HCT116 (cell line): Measurements from ENCODE around the gene PROSER2. TPM values are rescaled to one million over a fixed set of nuclear protein-coding genes. Genes with fewer than 3 reads are reported as not detected.
"Not testable (repeated sequence)": the region's sequence is repeated elsewhere in the genome, so short reads cannot be mapped to it uniquely, and the experiment has no call there.

Experiments
- ATAC-seq: fragments of 200-7000 bp; cut with Tn5 transposase; 2 replicates; pipeline ENCODE4 v1.9.1; 2020; ENCODE audit warnings: mild to moderate bottlenecking, moderate library complexity
- BruUV-seq: library from RNA; stranded (reverse); fragments of 400-500 nt; replicated peaks from 2 replicates; lab custom pipeline; 2021; lab: Mats Ljungman, UMichigan
- CTCF ChIA-PET: fragments of 300-600 bp; sonication (Branson Sonifier 250); formaldehyde crosslinking; loops from one replicate; lab custom pipeline; 2021; ENCODE audit warnings: antibody characterized with exemption; lab: Charles Lee
- POLR2A ChIA-PET: fragments of 300-600, 350-600 bp; sonication (Branson Sonifier 250); formaldehyde crosslinking; loops from one replicate; lab custom pipeline; 2021; ENCODE audit warnings: antibody characterized with exemption; lab: Charles Lee
- RAD21 ChIA-PET, 2 experiments: fragments of 300-600 bp; sonication (Branson Sonifier 250); formaldehyde crosslinking; loops; one replicate each; lab custom pipeline; 2023; ENCODE audit warnings: low total read pairs in 2 of 2; ENCODE audit not compliant: uncharacterized antibody in 2 of 2, unreplicated experiment in 2 of 2, low non-redundant PET in 1 of 2; lab: Charles Lee
- DNase-seq: peaks from one replicate; pipeline ENCODE4 v3.0.0-alpha.2; 2010; ENCODE audit warnings: low read depth, low spot score
- H2AFZ ChIP-seq: fragments of 200-600 bp; shearing (Covaris generic), sonication (generic); 2 replicates; pipeline ENCODE4 v1.6.1; 2017; ENCODE audit warnings: low read depth, mixed run types, mixed read lengths, antibody characterized with exemption, low read length; ENCODE audit not compliant: poor library complexity, severe bottlenecking
- H3K27ac ChIP-seq: 2 replicates; pipeline ENCODE4 v1.5.1; 2012; ENCODE audit warnings: low read depth, low read length
- H3K27me3 ChIP-seq: fragments of 200-600 bp; sonication (generic); 2 replicates; pipeline ENCODE4 v1.6.1; 2016; ENCODE audit warnings: mixed run types, low read length, mixed read lengths; ENCODE audit not compliant: insufficient read depth
- H3K36me3 ChIP-seq, 2 experiments: fragments of 200-500 bp in 1 of 2; fragments of 200-600 bp in 1 of 2; sonication (Bioruptor generic) in 1 of 2; sonication (generic) in 1 of 2; 2 replicates each; pipeline versions ENCODE4 v1.5.1 to v1.6.1; 2014 to 2016; ENCODE audit warnings: low read length in 2 of 2, inconsistent platforms in 1 of 2, mixed read lengths in 1 of 2, mixed run types in 1 of 2; ENCODE audit not compliant: insufficient read depth in 2 of 2, control insufficient read depth in 1 of 2
- H3K4me1 ChIP-seq, 2 experiments: fragments of 200-600 bp in 1 of 2; sonication (generic) in 1 of 2; 2 replicates each; pipeline versions ENCODE4 v1.5.1 to v1.6.1; 2012 to 2017; ENCODE audit warnings: low read length in 2 of 2, inconsistent platforms in 1 of 2, mild to moderate bottlenecking in 1 of 2, mixed read lengths in 1 of 2, mixed run types in 1 of 2, moderate library complexity in 1 of 2; ENCODE audit not compliant: insufficient read depth in 2 of 2, control insufficient read depth in 1 of 2
- H3K4me2 ChIP-seq: fragments of 200-600 bp; sonication (generic); 2 replicates; pipeline ENCODE4 v1.6.1; 2017; ENCODE audit warnings: mixed run types, low read length, mixed read lengths
- H3K4me3 ChIP-seq, 2 experiments: fragments of 200-600 bp in 1 of 2; sonication (generic) in 1 of 2; replicated peaks in 1 of 2; 2 replicates each; pipeline ENCODE4 v1.5.1; 2011 to 2016; ENCODE audit warnings: low read length in 2 of 2, control low read depth in 1 of 2, low read depth in 1 of 2, mild to moderate bottlenecking in 1 of 2, mixed read lengths in 1 of 2, mixed run types in 1 of 2
- H3K79me2 ChIP-seq: fragments of 200-600 bp; sonication (generic); 2 replicates; pipeline ENCODE4 v1.6.1; 2017; ENCODE audit warnings: mild to moderate bottlenecking, mixed run types, low read length, moderate library complexity, mixed read lengths; ENCODE audit not compliant: insufficient read depth
- H3K9ac ChIP-seq: fragments of 200-600 bp; sonication (generic); 2 replicates; pipeline ENCODE4 v1.6.1; 2016; ENCODE audit warnings: low read length, mixed read lengths
- H3K9me2 ChIP-seq: fragments of 200-600 bp; sonication (generic), shearing (Covaris generic); 2 replicates; pipeline ENCODE4 v1.6.1; 2017; ENCODE audit warnings: mixed run types, mild to moderate bottlenecking, moderate library complexity; ENCODE audit not compliant: insufficient read depth
- H3K9me3 ChIP-seq, 2 experiments: fragments of 200-500 bp in 1 of 2; fragments of 200-600 bp in 1 of 2; sonication (Bioruptor generic) in 1 of 2; sonication (generic) in 1 of 2; 2 replicates each; pipeline ENCODE4 v1.6.1; 2014 to 2017; ENCODE audit warnings: low read length in 2 of 2, mixed read lengths in 2 of 2, inconsistent platforms in 1 of 2, low read depth in 1 of 2, mild to moderate bottlenecking in 1 of 2, mixed run types in 1 of 2, moderate library complexity in 1 of 2; ENCODE audit not compliant: control insufficient read depth in 1 of 2, insufficient read depth in 1 of 2
- H4K20me1 ChIP-seq: fragments of 200-600 bp; sonication (generic), shearing (Covaris generic); 2 replicates; pipeline ENCODE4 v1.6.1; 2017; ENCODE audit warnings: mixed run types, mild to moderate bottlenecking, moderate library complexity; ENCODE audit not compliant: insufficient read depth
- CEBPB ChIP-seq: IDR thresholded peaks from 2 replicates; pipeline ENCODE4 v1.6.1; 2012; ENCODE audit warnings: low read depth
- ELF1 ChIP-seq: IDR thresholded peaks from 2 replicates; pipeline ENCODE4 v1.6.1; 2012; ENCODE audit warnings: low read depth, borderline replicate concordance
- EZH2 ChIP-seq: fragments of 200-600 bp; sonication (generic); IDR thresholded peaks from 2 replicates; pipeline ENCODE4 v1.6.1; 2017; ENCODE audit warnings: antibody characterized with exemption, mixed run types
- EZH2phosphoT487 ChIP-seq: fragments of 200-600 bp; IDR thresholded peaks from 2 replicates; pipeline ENCODE4 v1.6.1; 2018; ENCODE audit warnings: antibody characterized with exemption, borderline replicate concordance
- JUND ChIP-seq: IDR thresholded peaks from 2 replicates; pipeline ENCODE4 v1.6.1; 2012
- POLR2AphosphoS5 ChIP-seq: IDR thresholded peaks from 2 replicates; pipeline ENCODE4 v1.6.1; 2011; ENCODE audit warnings: mild to moderate bottlenecking, low read depth, low read length, moderate library complexity
- RAD21 ChIP-seq: IDR thresholded peaks from 2 replicates; pipeline ENCODE4 v1.6.1; 2012; ENCODE audit warnings: low read depth, mild to moderate bottlenecking
- SIN3A ChIP-seq: IDR thresholded peaks from 2 replicates; pipeline ENCODE4 v1.6.1; 2012; ENCODE audit warnings: low read depth
- SP1 ChIP-seq: IDR thresholded peaks from 2 replicates; pipeline ENCODE4 v1.6.1; 2012; ENCODE audit warnings: low read depth
- TCF7L2 ChIP-seq: IDR thresholded peaks from 2 replicates; pipeline ENCODE4 v1.7.0; 2011; ENCODE audit warnings: borderline replicate concordance, inconsistent platforms; ENCODE audit not compliant: insufficient read depth, insufficient read length; ENCODE audit errors: extremely low read depth
- YY1 ChIP-seq: IDR thresholded peaks from 2 replicates; pipeline ENCODE4 v1.6.1; 2011; ENCODE audit warnings: low read length, low read depth, moderate library complexity, mild to moderate bottlenecking; ENCODE audit not compliant: insufficient replicate concordance; ENCODE audit errors: extremely low read depth
- ZNF274 ChIP-seq: fragments of 200-500 bp; sonication (Bioruptor generic); IDR thresholded peaks from 2 replicates; pipeline ENCODE4 v1.6.1; 2014; ENCODE audit warnings: mild to moderate bottlenecking, low read depth, low read length, inconsistent platforms
- intact Hi-C: fragments of 100-400 bp; cut with micrococcal nuclease; formaldehyde crosslinking; loops from 2 replicates; pipeline ENCODE4 v1.10.0; 2022
- total RNA-seq: library from RNA; stranded (reverse); gene quantifications from one replicate; pipeline ENCODE4 v1.2.1, GENCODE V29; 2021; ENCODE audit not compliant: unreplicated experiment
- TF ChIP-seq, protein P1 (sequence below): IDR thresholded peaks from 2 replicates; pipeline ENCODE4 v1.6.1; 2012

Gene PROSER2
- total RNA-seq, 1 experiment from 2014 or later = 46.2 TPM

DNA sequence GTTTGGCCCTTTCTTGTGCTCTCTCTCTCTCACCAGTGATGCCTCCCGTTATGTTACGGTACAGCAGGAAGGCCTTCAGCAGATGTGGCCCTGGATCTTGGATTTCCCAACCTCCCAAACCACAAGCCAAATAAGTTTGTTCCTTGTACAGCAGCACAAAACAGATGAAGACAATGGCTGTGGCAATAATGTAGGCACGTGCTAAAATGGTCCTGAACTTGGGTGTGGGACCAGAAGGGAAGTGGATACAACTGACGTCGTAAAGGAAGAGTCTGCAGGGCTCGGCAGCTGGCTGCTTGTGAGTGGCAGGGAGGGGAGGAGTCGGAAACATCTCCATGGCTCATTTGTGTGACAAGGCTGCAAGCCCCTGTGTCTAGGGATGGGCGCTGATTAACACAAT, 26.8 kb downstream of the PROSER2 start:
- no peak overlapping the region for H3K4me2 ChIP-seq
- BruUV-seq = no TSS peak
- H3K36me3 ChIP-seq = peaks cover 11 to 55% of the 10 kb centered on the region in 2 experiments; a peak in 3 of 4 replicates
- TF ChIP-seq ELF1 = no peak
- TF ChIP-seq RAD21 = no peak
- TF ChIP-seq TCF7L2 = no peak
- no peak for TF ChIP-seq YY1
- TF ChIP-seq EZH2phosphoT487 = no peak
- no peak for TF ChIP-seq SP1
- no peak for TF ChIP-seq CEBPB
- no peak for TF ChIP-seq SIN3A
- TF ChIP-seq POLR2AphosphoS5 = no peak
- no peak for TF ChIP-seq JUND
- no peak for TF ChIP-seq ZNF274
- no peak for TF ChIP-seq EZH2
- no peaks in the 10 kb centered on the region for H3K27me3 ChIP-seq
- H3K79me2 ChIP-seq = peaks cover 97% of the 10 kb centered on the region
- no peaks in the 10 kb centered on the region for H3K9me3 ChIP-seq
- H3K9me2 ChIP-seq = no peaks in the 10 kb centered on the region
- no peak overlapping the region for H3K9ac ChIP-seq
- no peak overlapping the region for H3K4me3 ChIP-seq
- no peak for DNase-seq
- H4K20me1 ChIP-seq = peaks cover 7% of the 10 kb centered on the region; the same call in 1 of the 2 replicates
- H3K4me1 ChIP-seq = peaks cover 0 to 18% of the 10 kb centered on the region in 2 experiments; a peak in 2 of 4 replicates
- ChIA-PET POLR2A (no interaction called here), RAD21 (no interaction called here), CTCF (no interaction called here)
- no peak overlapping the region for H2AFZ ChIP-seq
- no peak overlapping the region for H3K27ac ChIP-seq
- no peak for ATAC-seq
- intact Hi-C loops = no loop called here

DNA sequence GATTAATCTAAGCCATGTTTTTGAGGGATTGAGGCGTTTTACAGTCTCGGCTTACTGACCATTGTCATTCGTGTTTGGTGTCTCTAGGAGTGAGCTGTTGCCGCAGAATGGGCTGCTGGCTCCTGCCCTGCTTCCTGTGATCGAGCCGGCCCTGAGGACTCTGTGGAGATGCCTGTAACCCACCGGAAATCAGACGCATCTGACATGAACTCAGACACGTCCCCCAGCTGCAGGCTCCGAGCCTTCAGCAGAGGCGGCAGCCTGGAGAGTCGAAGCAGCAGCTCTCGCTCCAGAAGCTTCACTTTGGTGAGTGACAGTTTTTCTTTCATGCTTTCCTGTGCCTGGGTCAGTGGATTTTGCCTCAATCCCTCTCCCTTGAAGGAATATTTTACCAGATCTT, 28.8 kb downstream of the PROSER2 start:
- peaks cover 11 to 66% of the 10 kb centered on the region in 2 experiments; a peak in 3 of 4 replicates for H3K36me3 ChIP-seq
- H3K4me3 ChIP-seq = no peak overlapping the region
- no TSS peak for BruUV-seq
- H3K9me2 ChIP-seq = no peaks in the 10 kb centered on the region
- no peak overlapping the region for H2AFZ ChIP-seq
- no peak for DNase-seq
- no peak for ATAC-seq
- ChIA-PET CTCF (interaction anchor here (0.7 kb wide), 1 partner anchor 135 kb away, joined by 3 read pairs; no protein-coding TSS in a partner anchor), RAD21 (no interaction called here), POLR2A (no interaction called here)
- no peak overlapping the region for H3K9ac ChIP-seq
- H3K4me2 ChIP-seq = no peak overlapping the region
- TF ChIP-seq EZH2phosphoT487 (no peak), TCF7L2 (no peak)
- TF ChIP-seq, protein P1, sequence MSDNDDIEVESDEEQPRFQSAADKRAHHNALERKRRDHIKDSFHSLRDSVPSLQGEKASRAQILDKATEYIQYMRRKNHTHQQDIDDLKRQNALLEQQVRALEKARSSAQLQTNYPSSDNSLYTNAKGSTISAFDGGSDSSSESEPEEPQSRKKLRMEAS = no peak
- H3K4me1 ChIP-seq = peaks cover 0 to 5% of the 10 kb centered on the region in 2 experiments; a peak in 1 of 4 replicates
- H3K79me2 ChIP-seq = peaks cover 95% of the 10 kb centered on the region
- intact Hi-C loops = no loop called here
- no peaks in the 10 kb centered on the region for H3K27me3 ChIP-seq
- H3K9me3 ChIP-seq = no peaks in the 10 kb centered on the region
- H4K20me1 ChIP-seq = 0 out of 2 replicates have a peak, but pooled peaks cover 3% of the 10 kb centered on the region
- H3K27ac ChIP-seq = no peak overlapping the region

- intact Hi-C loops, BruUV-seq, ATAC-seq, H3K27me3 ChIP-seq, POLR2A ChIA-PET, H3K9me3 ChIP-seq, H3K9ac ChIP-seq, H3K9me2 ChIP-seq, RAD21 ChIA-PET, H4K20me1 ChIP-seq, H3K4me1 ChIP-seq, H3K27ac ChIP-seq, H3K4me2 ChIP-seq, DNase-seq, H2AFZ ChIP-seq, H3K4me3 ChIP-seq: not testable (repeated sequence)
- CTCF ChIA-PET = interaction anchor here (0.7 to 2.0 kb wide), 2 partner anchors 8 to 135 kb away, joined by 3 to 6 read pairs; no protein-coding TSS in a partner anchor
- peaks cover 96% of the 10 kb centered on the region for H3K79me2 ChIP-seq
- H3K36me3 ChIP-seq = peaks cover 11 to 70% of the 10 kb centered on the region in 2 experiments; a peak in 3 of 4 replicates
Observed at GRCh38 chr10:11852637-11853036, 29.5 kb downstream of the PROSER2 start.
